Measurements from ENCODE around the gene APBA2. TPM values are rescaled to one million over a fixed set of nuclear protein-coding genes. Genes with fewer than 3 reads are reported as not detected.
A peak's percentile ranks its signal among the peaks of the same experiment; 100 is the strongest.

Gene APBA2
- total RNA-seq, 1 experiment from 2014 or later = 18.4 TPM

GRCh38 chr15:28890711-28891495 lies 5.1 kb downstream of the APBA2 start:
- in situ Hi-C loops (cut with HindIII; ENCODE audit: low pct_unique_long_range_greater_than_20kb, low sequenced_read_pairs) = no loop called here
- no peak for DNase-seq (ENCODE audit: low read depth)

DNA sequence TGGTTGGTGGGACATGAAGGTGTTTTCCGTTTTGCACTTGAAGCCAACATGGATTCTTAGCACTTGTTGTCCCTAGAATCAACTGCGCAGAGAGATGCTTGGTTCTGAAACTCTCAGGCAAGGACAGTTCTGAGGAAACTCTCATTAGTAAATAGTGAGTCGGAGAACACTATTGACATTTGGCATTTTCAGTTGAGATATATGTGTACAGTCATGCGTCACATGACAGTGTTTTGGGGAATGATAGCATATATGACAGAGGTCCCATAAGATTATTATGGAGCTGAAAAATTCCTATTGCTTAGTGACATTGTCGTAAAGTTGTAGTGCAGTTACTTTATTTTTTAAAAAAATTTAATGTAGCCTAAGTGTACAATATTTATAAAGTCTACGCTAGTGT lies 5.8 kb downstream of the APBA2 start:
- in situ Hi-C loops (cut with HindIII; ENCODE audit: low pct_unique_long_range_greater_than_20kb, low sequenced_read_pairs) = no loop called here
- no peak for DNase-seq (ENCODE audit: low read depth)

GRCh38 chr15:28892789-28893610 lies 7.2 kb downstream of the APBA2 start:
- no peak for DNase-seq (ENCODE audit: low read depth)
- in situ Hi-C loops (cut with HindIII; ENCODE audit: low pct_unique_long_range_greater_than_20kb, low sequenced_read_pairs) = no loop called here

DNA sequence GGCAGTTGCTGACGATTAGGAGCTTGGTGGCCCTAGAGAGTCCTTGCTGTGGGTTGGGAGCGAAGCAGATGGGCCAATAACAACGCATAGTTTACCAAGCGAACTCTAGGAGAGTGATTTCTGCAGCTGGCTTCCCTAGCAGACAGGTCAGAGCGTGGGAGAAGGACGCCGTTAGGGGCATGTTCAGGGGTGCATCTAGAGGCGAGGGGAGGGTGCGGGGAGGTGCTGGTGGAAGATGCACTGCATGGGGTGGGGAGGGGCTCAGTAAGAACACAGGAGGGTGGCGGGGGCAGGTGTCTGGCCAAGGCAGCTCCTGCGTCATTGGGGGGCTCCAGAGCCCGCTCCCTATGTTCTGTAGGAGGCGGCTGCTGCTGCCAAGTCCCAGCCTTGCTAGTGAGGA lies 8.9 kb downstream of the APBA2 start:
- no peak for DNase-seq (ENCODE audit: low read depth)
- in situ Hi-C loops (cut with HindIII; ENCODE audit: low pct_unique_long_range_greater_than_20kb, low sequenced_read_pairs) = no loop called here

DNA sequence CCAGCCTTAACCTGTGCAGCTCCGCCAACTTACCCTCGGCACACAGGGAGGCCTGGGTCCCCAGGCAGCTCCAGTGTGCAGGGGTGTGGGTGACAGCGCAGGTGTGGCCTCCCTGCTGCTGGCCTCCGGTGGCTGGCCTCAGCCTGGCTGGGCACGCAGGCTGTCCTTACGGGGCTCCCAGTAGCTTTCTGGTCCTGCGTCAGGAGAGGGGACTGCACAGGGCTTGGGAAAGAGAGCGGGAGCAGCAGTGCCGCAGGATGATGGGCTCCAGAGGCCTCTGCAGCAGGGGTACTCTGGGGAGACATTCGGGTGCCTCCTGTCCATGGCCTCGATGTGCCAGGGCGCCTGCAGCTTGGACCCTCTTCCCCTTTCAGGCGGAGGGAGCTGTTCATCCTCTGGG lies 9.4 kb downstream of the APBA2 start:
- DNase-seq (ENCODE audit: low read depth) = no peak
- in situ Hi-C loops (cut with HindIII; ENCODE audit: low pct_unique_long_range_greater_than_20kb, low sequenced_read_pairs) = no loop called here

DNA sequence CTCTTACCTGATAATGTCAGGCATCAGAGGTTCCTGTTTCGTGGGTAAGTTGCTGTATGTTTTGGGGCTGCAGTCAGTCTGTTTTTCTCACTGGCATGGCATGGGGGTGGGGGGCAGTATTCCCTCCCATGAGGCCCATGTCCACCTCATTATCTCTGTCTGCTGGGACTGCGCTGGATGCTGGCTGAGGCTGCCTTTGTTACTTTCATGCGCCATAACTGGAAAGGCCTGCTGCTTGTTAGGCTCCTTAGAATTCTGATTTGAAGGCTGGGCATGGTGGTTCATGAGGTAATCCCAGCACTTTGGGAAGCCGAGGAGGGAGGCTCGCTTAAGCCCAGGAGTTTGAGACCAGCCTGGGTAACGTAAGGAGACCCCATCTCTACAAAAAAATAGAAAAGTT lies 9.8 kb downstream of the APBA2 start:
- in situ Hi-C loops (cut with HindIII; ENCODE audit: low pct_unique_long_range_greater_than_20kb, low sequenced_read_pairs) = no loop called here
- no peak for DNase-seq (ENCODE audit: low read depth)

- DNase-seq (ENCODE audit: low read depth) = peak; percentile 80
- in situ Hi-C loops (cut with HindIII; ENCODE audit: low pct_unique_long_range_greater_than_20kb, low sequenced_read_pairs) = no loop called here
Measured at GRCh38 chr15:28896951-28897350, 11.2 kb downstream of the APBA2 start.

DNA sequence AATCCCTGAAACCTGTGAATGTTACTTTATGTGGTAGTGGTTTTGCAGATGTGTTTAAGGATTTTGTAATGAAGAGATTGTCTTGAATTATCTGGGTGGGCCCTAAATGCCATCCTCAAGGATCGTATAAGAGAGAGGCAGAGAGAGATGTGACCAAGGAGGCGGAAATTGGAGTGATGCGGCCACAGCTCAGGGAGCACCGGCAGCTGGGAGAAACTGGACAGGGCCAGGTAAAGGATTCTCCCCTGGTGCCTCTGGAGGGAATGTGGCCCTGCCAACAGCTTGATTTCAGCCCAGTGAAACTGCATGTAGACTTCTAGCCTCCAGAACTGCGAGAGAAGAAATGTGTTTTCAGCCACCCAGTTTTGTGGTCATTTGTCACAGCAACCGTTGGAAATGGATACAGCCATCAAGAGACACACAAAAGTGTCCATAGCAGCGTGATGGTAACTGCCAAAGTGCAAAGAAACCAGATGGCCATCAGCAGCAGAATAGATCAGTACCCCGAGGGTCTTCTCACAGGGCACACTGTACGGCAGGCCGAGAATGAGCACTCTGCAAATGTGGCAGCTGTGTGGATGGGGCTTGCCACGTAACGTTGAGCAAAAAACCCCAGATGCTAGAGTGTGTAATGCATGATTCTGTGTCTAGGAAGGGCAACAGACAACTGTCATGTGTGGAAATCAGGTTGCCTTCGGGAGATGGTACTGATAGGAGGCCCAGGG lies 12.2 kb downstream of the APBA2 start:
- DNase-seq (ENCODE audit: low read depth) = no peak
- in situ Hi-C loops (cut with HindIII; ENCODE audit: low pct_unique_long_range_greater_than_20kb, low sequenced_read_pairs) = no loop called here

GRCh38 chr15:28899061-28899738 lies 13.4 kb downstream of the APBA2 start:
- no peak for DNase-seq (ENCODE audit: low read depth)
- in situ Hi-C loops (cut with HindIII; ENCODE audit: low pct_unique_long_range_greater_than_20kb, low sequenced_read_pairs) = no loop called here

DNA sequence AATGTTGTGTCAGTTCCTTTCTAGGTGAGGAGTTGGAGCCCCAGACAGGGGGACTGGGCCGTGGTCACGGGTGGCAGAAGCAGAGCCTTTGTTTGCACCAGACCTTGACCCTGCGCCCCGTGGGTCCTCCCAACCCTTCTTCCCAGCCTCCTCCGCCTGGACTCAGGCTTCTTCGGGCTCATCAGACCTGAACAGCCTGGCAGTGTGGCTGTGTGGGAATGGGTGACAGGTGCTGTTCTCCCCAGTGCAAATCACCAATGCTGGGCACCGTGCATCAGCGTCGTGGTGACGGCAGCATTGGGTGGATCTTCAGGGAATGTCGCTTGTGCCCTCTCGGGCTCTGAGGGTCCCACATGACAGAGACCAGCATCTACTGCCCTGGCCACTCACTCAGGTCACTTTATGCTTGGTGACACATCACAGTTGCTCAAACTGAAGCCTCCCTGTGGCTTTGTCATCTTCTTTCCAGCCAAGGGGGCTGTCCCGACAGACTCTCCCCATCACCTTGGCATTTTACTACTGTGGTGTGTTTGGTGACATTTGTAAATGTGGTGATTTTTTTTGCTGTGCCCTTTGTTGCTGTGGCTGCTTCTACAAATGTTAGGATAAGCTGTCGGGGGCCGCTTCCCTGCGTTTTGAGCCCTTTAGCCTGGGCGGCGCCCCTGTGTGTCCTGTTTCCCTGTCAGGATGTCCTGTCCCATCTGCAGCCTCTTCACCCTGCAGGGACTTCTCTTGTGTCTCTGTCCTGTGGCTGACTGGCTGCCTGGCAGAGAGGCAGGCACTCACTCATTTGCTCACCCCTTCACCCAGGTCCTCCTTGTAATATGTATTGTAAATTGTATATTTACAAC lies 14.5 kb downstream of the APBA2 start:
- in situ Hi-C loops (cut with HindIII; ENCODE audit: low pct_unique_long_range_greater_than_20kb, low sequenced_read_pairs) = no loop called here
- no peak for DNase-seq (ENCODE audit: low read depth)

GRCh38 chr15:28900892-28901586 lies 15.3 kb downstream of the APBA2 start:
- no peak for DNase-seq (ENCODE audit: low read depth)
- in situ Hi-C loops (cut with HindIII; ENCODE audit: low pct_unique_long_range_greater_than_20kb, low sequenced_read_pairs) = no loop called here

DNA sequence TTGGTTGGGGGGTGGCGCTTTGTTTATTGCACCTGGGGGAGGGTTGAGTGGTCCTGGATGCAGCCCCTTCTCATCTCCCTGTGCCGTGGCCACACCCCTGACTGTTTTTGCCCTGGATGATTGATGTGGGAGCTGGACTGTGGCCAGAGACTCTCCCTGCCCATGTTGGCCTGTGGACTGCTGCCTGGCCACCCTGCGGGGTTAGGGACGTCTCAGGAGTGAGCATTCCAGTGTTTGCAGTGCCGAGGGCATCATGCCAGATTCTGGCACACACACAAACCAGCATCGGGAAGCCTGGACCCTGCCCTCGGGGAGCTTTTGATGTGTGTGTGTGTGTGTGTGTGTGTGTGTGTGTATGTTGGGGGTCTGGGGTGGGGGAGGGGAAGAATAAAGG lies 15.8 kb downstream of the APBA2 start:
- no peak for DNase-seq (ENCODE audit: low read depth)
- in situ Hi-C loops (cut with HindIII; ENCODE audit: low pct_unique_long_range_greater_than_20kb, low sequenced_read_pairs) = no loop called here

DNA sequence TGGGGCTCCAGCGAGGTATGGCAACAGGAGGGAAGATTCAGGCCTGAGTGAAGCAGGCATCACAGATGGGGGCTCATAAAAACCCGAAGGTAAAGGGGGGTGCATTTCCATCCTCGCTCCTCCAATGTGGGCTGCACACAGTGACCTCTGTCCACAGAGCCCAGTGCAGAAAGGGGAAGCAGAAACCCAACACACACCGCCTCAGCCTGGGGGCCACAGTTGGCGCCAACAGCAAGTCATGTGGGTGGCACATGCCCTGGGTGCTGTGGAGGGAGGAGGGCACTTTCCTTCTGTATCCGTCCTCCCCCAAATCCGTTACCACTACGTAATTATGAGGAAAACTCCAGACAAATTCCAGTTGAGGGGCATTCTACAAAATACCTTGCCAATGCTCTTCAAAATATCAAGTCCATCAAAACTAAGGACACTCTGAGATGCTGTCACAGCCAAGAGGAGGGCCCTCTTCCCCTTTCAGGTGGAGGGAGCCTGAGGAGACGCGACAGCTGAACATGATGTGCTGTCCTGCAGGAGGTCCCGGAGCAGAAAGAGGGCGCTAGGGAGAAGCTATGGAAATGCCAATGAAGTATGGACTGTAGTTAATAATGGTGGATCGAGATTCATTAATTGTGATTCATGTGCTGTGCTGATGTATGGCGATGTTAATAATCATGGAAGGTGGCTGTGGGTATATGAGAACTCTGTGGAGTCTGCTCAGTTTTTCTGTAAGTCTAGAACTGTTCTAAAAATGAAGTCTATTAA lies 16.4 kb downstream of the APBA2 start:
- in situ Hi-C loops (cut with HindIII; ENCODE audit: low pct_unique_long_range_greater_than_20kb, low sequenced_read_pairs) = no loop called here
- DNase-seq (ENCODE audit: low read depth) = no peak

DNA sequence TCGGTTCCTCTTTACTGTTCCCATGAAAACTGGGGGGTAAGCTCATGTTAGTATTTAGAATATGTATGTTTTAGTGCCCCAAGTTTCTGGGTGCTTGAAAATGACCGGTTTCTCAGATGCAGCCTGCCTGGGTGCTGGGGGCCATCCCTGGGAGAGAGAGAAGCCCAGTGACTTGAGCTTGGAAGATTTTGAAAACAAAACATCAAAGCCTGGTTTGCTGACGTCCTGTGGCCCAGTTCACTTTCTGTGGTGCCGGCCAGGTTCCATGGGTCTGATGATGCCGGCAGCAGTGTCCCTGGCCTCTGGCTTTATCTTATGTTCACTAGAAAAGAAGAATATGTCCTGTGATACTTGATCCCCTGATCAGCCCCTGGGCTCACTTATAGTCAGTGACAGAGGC lies 17.1 kb downstream of the APBA2 start:
- in situ Hi-C loops (cut with HindIII; ENCODE audit: low pct_unique_long_range_greater_than_20kb, low sequenced_read_pairs) = no loop called here
- DNase-seq (ENCODE audit: low read depth) = no peak

DNA sequence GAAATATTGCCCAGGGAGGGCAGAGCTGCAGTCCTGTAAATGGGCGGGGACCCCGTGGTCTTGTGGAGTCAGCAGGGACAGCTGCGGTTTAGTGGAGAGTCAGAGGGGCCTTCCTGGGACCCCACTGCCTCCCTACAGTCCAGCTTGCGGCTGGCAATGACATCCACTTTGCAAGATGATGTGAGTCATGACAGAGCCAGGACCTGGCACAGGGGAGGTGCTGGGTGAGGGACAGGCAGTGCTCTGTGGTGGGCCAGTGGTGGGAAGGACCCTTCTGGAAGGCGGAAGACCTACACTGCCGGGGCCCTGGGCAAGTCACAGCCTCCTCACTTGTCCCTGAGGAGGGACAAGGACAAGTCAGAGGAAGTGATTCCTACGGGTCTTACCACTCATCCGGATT lies 17.8 kb downstream of the APBA2 start:
- no peak for DNase-seq (ENCODE audit: low read depth)
- in situ Hi-C loops (cut with HindIII; ENCODE audit: low pct_unique_long_range_greater_than_20kb, low sequenced_read_pairs) = no loop called here

GRCh38 chr15:28904003-28904402 lies 18.2 kb downstream of the APBA2 start:
- DNase-seq (ENCODE audit: low read depth) = no peak
- in situ Hi-C loops (cut with HindIII; ENCODE audit: low pct_unique_long_range_greater_than_20kb, low sequenced_read_pairs) = no loop called here

Data from Caki2 (cell line).